ENCODE data around the gene ZNF609.

ZNF609 gene

GRCh38 chr15:64454282-64454681 is 6.1 kb upstream of the ZNF609 start:
- no peak for DNase-seq (ENCODE audit: low read depth, low spot score)
- in situ Hi-C loops (cut with HindIII; ENCODE audit: low sequenced_read_pairs): no loop called here
- no peak overlapping the region for H3K4me3 ChIP-seq (ENCODE audit: low read depth, low read length)
- no peak for TF ChIP-seq CTCF (IDR thresholded peaks at IDR 0.05; ENCODE audit: low read depth, low read length)

- H3K4me3 ChIP-seq (ENCODE audit: low read depth, low read length): no peak overlapping the region
- no peak for DNase-seq (ENCODE audit: low read depth, low spot score)
- no peak for TF ChIP-seq CTCF (IDR thresholded peaks at IDR 0.05; ENCODE audit: low read depth, low read length)
- in situ Hi-C loops (cut with HindIII; ENCODE audit: low sequenced_read_pairs): no loop called here
Observed at GRCh38 chr15:64455961-64456371, 4.4 kb upstream of the ZNF609 start.

DNA sequence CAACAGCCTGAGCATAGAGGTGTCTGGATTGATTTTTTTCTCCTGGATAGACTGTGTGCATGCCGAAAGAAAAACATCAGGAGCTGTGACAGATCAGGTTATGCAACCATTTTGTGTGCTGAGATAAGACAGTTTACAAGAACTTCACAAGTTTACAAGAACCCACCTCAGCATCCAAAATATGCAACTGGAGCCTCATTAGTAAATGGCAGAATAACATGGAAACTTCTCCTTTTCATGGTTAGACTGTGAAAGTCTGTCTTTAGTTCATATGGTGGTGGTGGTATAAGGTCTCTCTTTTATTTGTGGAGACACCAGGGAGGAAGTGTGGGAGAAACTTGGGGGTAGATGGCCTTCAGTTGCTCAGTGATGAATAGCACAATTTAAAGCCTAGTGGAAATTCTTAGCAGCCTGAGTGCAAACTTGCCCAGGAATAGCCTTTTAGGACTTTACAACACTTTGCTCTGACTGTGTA is 3.7 kb upstream of the ZNF609 start:
- no peak for DNase-seq (ENCODE audit: low read depth, low spot score)
- no peak overlapping the region for H3K4me3 ChIP-seq (ENCODE audit: low read depth, low read length)
- in situ Hi-C loops (cut with HindIII; ENCODE audit: low sequenced_read_pairs): no loop called here
- no peak for TF ChIP-seq CTCF (IDR thresholded peaks at IDR 0.05; ENCODE audit: low read depth, low read length)

DNA sequence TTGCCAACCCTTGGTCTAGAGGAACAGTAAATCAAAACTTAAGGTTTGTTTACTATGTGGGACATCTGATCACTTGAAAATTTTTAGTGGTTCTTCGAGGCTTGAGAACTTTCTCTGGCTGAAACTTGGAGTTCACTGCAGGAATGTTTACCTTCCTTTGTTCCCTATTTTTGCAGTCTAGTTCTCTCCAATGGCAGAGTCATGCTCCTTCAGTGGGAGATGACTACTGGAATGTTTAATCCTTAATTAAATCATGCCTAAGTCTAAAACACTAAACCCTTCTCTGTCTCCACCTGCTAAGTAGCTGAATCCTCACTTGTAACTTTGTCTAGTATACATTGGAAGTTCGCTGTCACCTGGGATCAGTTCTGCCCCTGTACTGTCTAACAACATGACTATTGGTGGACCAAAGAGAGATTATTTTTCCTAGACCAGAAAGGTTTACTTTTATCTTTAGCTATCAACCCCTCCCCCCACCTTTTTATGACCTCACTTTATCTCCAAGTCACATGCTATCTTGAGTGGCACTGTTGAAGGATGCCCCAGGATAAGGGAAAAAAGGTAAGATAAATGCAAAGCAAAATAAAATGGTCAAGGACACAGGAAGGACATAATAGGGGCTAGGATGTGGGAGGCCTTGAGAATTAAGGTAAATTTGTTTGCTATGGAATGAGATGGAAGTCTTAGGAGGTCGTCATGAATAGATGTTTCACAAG is 1.2 kb upstream of the ZNF609 start:
- H3K4me3 ChIP-seq (ENCODE audit: low read depth, low read length): no peak overlapping the region
- no peak for TF ChIP-seq CTCF (IDR thresholded peaks at IDR 0.05; ENCODE audit: low read depth, low read length)
- no peak for DNase-seq (ENCODE audit: low read depth, low spot score)
- in situ Hi-C loops (cut with HindIII; ENCODE audit: low sequenced_read_pairs): no loop called here

GRCh38 chr15:64460724-64461720 is 644 bp downstream of the ZNF609 start:
- TF ChIP-seq CTCF (IDR thresholded peaks at IDR 0.05; ENCODE audit: low read depth, low read length): peak; percentile 10
- DNase-seq (ENCODE audit: low read depth, low spot score): peak; percentile 73
- peak overlapping the region; percentile 64 for H3K4me3 ChIP-seq (ENCODE audit: low read depth, low read length)
- in situ Hi-C loops (cut with HindIII; ENCODE audit: low sequenced_read_pairs): no loop called here

GRCh38 chr15:64461721-64462162 is 1.4 kb downstream of the ZNF609 start:
- peak overlapping the region; percentile 64 for H3K4me3 ChIP-seq (ENCODE audit: low read depth, low read length)
- no peak for TF ChIP-seq CTCF (IDR thresholded peaks at IDR 0.05; ENCODE audit: low read depth, low read length)
- in situ Hi-C loops (cut with HindIII; ENCODE audit: low sequenced_read_pairs): no loop called here
- DNase-seq (ENCODE audit: low read depth, low spot score): no peak

Data from astrocyte of the spinal cord (primary cell).